Sigmoid colon (tissue), 4 donors: ENCODE measurements around the gene BBC3.

Source experiments
- CTCF ChIP-seq, 4 experiments: fragments of 450-650 bp in 3 of 4; fragments of 200-600 bp in 1 of 4; IDR thresholded peaks; one replicate each; pipeline ENCODE4 v1.5.1; 2016 to 2019; ENCODE audit warnings: antibody characterized with exemption in 4 of 4, mild to moderate bottlenecking in 3 of 4, moderate library complexity in 2 of 4
- EP300 ChIP-seq, 4 donors: sonication (generic); formaldehyde crosslinking; IDR thresholded peaks; one replicate each; pipeline ENCODE4 v1.6.1; 2017; ENCODE audit warnings: antibody characterized with exemption in 4 of 4
- POLR2A ChIP-seq, 2 donors: fragments of 450-650 bp; IDR thresholded peaks; one replicate each; pipeline ENCODE4 v1.6.1; 2016; ENCODE audit warnings: antibody characterized with exemption in 2 of 2, mild to moderate bottlenecking in 2 of 2, moderate library complexity in 2 of 2
- POLR2AphosphoS5 ChIP-seq, 4 donors: sonication (generic); formaldehyde crosslinking; IDR thresholded peaks; one replicate each; pipeline ENCODE4 v1.6.1; 2017; ENCODE audit warnings: antibody characterized with exemption in 4 of 4

- no peak for TF ChIP-seq POLR2A (IDR thresholded peaks at IDR 0.05)
- TF ChIP-seq CTCF (IDR thresholded peaks at IDR 0.05), result no peak
- no peak for TF ChIP-seq POLR2AphosphoS5 (IDR thresholded peaks at IDR 0.05)
- no peak for TF ChIP-seq EP300 (IDR thresholded peaks at IDR 0.05)
Observed at GRCh38 chr19:47269596-47269995, 38.6 kb upstream of the BBC3 start.
